GM18526 (cell line): ENCODE data around the gene NBPF1.

Source experiments
- POLR2A ChIP-seq: IDR thresholded peaks from 3 replicates; pipeline ENCODE4 v1.6.1; 2011; ENCODE audit not compliant: insufficient read length; ENCODE audit errors: extremely low read depth

The NBPF1 gene

GRCh38 chr1:16613185-16614147 lies at the start of gene NBPF1:
Gene NBPF1, minus strand, starts transcription at chr1:16613564.
- peak; percentile 46 for TF ChIP-seq POLR2A

- peak; percentile 90 for TF ChIP-seq POLR2A
These were observed 31.3 kb upstream of the NBPF1 start for GRCh38 chr1:16644482-16645270.

- TF ChIP-seq POLR2A: no peak
These were observed 30.8 kb upstream of the NBPF1 start for GRCh38 chr1:16644193-16644481.

- no peak for TF ChIP-seq POLR2A
These were observed 18.1 kb upstream of the NBPF1 start for GRCh38 chr1:16631248-16632043.

- TF ChIP-seq POLR2A: no peak
These were observed 17.4 kb upstream of the NBPF1 start for GRCh38 chr1:16630661-16631247.

- TF ChIP-seq POLR2A: no peak
These were observed 15.2 kb upstream of the NBPF1 start for GRCh38 chr1:16628361-16629111.

- no peak for TF ChIP-seq POLR2A
These were observed 12.4 kb upstream of the NBPF1 start for GRCh38 chr1:16625497-16626408.

GRCh38 chr1:16621300-16621658 lies 7.9 kb upstream of the NBPF1 start:
- no peak for TF ChIP-seq POLR2A

- no peak for TF ChIP-seq POLR2A
These were observed 5.4 kb upstream of the NBPF1 start for GRCh38 chr1:16618719-16619118.

- no peak for TF ChIP-seq POLR2A
These were observed 4.6 kb upstream of the NBPF1 start for GRCh38 chr1:16617778-16618580.

- TF ChIP-seq POLR2A: no peak
These were observed 3.8 kb upstream of the NBPF1 start for GRCh38 chr1:16617114-16617631.
